Measurements from ENCODE around the gene GNA15.

The GNA15 gene

GRCh38 chr19:3142781-3143337, 7.0 kb downstream of the GNA15 start:
- no peak overlapping the region for H3K4me3 ChIP-seq (ENCODE audit: low read length)
- DNase-seq (ENCODE audit: low read depth), result no peak
- TF ChIP-seq CTCF (conservative IDR thresholded peaks at IDR 0.05; ENCODE audit: low read depth, low read length), result no peak

- no peak for TF ChIP-seq CTCF (conservative IDR thresholded peaks at IDR 0.05; ENCODE audit: low read depth, low read length)
- no peak for DNase-seq (ENCODE audit: low read depth)
- H3K4me3 ChIP-seq (ENCODE audit: low read length), result no peak overlapping the region
These were observed 10.3 kb downstream of the GNA15 start for GRCh38 chr19:3145909-3146676.

- no peak overlapping the region for H3K4me3 ChIP-seq (ENCODE audit: low read length)
- TF ChIP-seq CTCF (conservative IDR thresholded peaks at IDR 0.05; ENCODE audit: low read depth, low read length), result peak; percentile 79
- DNase-seq (ENCODE audit: low read depth), result no peak
These were observed 10.9 kb downstream of the GNA15 start for GRCh38 chr19:3146677-3147100.

- no peak for DNase-seq (ENCODE audit: low read depth)
- no peak for TF ChIP-seq CTCF (conservative IDR thresholded peaks at IDR 0.05; ENCODE audit: low read depth, low read length)
- H3K4me3 ChIP-seq (ENCODE audit: low read length), result no peak overlapping the region
These were observed 12.7 kb downstream of the GNA15 start for GRCh38 chr19:3148503-3148902.

GRCh38 chr19:3149089-3149488, 13.3 kb downstream of the GNA15 start:
- no peak overlapping the region for H3K4me3 ChIP-seq (ENCODE audit: low read length)
- DNase-seq (ENCODE audit: low read depth), result no peak
- TF ChIP-seq CTCF (conservative IDR thresholded peaks at IDR 0.05; ENCODE audit: low read depth, low read length), result no peak

GRCh38 chr19:3149526-3150505, 14.0 kb downstream of the GNA15 start:
- DNase-seq (ENCODE audit: low read depth), result no peak
- TF ChIP-seq CTCF (conservative IDR thresholded peaks at IDR 0.05; ENCODE audit: low read depth, low read length), result no peak
- no peak overlapping the region for H3K4me3 ChIP-seq (ENCODE audit: low read length)

All from retinal pigment epithelial cell (primary cell).